Left hindlimb (tissue), 1 donor: ENCODE data around the gene CCNK.

Experiments
- DNase-seq: peaks from one replicate; pipeline ENCODE4 v3.0.0-alpha.2; 2018

Gene CCNK

GRCh38 chr14:99508896-99509629, 27.9 kb downstream of the CCNK start:
- no peak for DNase-seq

GRCh38 chr14:99509871-99510555, 28.8 kb downstream of the CCNK start:
- DNase-seq, result no peak

- DNase-seq, result no peak
These were observed 29.4 kb downstream of the CCNK start for GRCh38 chr14:99510556-99511139.

DNA sequence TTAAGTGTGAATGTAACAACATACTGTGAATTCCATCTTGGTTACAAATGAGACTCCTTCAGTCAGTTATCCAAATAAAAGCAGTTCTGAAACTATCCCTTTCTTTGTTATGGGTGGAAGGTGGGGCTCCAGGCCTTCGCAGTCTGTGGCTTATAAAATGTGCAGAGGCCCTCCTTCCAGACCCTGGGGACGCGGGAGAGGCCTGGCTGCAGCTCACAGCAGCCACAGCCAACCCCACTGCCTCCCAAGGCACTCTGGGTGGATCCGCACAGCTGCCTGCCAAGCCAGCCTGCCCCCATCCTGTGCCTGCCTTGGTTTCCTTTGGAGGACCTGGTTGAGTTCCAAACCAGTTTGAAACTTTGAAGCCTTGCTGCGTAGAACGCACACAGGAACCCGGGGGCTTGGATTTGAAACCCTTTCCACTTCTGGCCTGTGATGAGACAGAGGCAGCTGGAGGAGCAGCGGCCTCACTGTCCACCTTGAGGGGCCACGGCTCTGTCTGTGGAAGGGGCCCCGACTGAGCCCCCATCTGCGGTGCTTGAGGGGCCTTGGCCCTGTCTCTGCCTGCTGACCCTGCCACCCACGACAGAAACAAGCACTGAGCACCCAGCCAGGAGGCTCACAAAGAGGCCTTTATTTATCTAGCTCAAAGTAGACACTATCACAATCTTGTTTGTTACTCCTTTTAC, 30.4 kb downstream of the CCNK start:
- no peak for DNase-seq

- no peak for DNase-seq
These were observed 30.9 kb downstream of the CCNK start for GRCh38 chr14:99512110-99512449.

DNA sequence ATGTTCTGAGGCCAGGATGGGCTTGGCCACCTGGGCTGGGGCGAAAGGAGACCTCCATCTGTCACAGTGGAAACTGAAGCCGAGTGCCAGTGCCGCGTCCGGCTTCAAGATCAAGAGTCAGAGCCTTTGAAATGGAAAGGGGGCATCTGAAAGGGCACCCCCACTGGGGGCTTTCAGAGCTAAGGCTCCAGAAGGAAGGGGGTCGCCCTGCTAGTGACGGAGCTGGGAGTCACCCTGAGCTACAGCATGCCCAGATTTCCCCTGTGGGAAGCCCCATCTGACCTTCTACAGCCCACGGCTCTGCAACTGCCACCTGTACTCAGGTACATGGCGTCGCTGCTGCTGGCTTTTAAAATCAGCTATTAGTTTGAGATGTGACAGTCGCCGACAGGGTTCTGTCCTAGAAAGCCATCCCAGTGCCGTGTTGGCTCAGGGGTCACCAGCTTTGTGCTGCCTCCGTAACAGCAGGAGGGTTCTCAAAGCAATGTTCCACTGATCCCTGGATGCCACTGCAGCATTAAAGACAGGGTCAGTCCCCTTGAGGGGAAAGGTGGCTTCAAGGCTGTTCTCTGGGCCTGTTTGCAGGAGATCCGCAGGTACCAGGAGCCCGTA, 31.5 kb downstream of the CCNK start:
- no peak for DNase-seq

DNA sequence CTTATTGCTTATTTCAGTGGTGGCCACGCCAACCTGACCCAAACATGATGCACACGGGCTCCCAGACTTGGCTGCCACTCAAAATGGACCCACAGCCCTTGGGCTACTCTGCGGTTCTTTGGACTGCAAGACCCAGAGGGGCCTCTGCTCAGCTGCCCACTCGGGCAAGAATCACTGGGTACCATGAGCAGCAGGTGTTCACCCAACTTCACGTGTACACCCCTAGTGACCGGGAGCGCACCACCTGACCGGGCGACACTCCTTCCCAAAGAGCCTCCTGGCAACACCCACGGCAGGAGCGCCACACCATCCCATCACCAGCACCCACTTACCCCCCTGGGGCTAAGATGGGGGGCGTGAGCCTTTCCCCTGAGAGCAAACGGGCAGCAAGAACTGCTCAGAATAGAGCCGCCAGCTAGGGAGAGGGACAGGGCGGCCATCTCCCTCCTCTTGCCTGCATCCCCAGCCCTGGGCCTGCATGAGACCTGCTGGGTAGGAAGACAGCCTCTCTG, 32.0 kb downstream of the CCNK start:
- DNase-seq, result no peak

- no peak for DNase-seq
These were observed 32.8 kb downstream of the CCNK start for GRCh38 chr14:99513946-99514551.

- DNase-seq, result no peak
These were observed 33.5 kb downstream of the CCNK start for GRCh38 chr14:99514552-99515300.

DNA sequence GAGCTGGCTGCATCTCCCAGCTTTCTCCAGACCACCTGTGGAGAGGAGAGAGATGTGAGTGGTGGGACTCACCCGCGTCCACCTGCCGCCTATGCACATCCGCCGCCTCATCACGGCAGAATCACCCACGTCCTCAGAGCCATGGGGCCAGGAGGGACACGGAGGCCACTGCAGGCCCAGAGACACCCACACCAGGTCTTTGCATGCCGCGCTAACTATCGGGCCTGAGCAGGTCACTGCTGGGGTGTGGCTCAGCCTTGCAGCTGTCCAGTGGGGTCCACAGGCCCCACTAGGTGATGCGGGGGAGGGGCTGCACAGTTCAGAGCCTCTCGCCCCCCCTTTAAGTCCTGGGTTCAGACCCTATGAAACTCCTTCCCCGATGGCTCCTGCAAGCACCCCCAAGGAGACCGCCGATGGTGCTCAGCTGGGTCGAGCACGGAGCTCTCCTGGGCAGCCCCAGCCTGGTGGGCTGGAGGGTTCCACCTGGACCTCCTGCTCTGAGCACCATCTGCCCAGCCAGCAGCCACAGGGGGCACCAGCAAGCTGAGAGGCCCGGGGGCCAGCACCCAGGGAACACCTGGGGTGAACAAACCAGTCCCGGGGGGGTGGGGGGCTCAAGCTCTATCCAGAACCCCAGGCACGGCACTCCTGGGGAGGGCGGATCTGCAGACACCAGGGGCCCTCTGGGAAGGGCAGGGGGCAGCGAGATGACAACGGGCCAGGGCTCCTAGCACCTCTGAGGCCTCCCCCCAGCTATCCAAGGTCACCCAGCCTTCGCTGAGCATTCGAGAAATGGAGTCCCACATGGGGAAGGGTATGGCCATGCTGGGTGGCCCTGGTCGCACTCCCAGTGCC, 34.3 kb downstream of the CCNK start:
- no peak for DNase-seq

DNA sequence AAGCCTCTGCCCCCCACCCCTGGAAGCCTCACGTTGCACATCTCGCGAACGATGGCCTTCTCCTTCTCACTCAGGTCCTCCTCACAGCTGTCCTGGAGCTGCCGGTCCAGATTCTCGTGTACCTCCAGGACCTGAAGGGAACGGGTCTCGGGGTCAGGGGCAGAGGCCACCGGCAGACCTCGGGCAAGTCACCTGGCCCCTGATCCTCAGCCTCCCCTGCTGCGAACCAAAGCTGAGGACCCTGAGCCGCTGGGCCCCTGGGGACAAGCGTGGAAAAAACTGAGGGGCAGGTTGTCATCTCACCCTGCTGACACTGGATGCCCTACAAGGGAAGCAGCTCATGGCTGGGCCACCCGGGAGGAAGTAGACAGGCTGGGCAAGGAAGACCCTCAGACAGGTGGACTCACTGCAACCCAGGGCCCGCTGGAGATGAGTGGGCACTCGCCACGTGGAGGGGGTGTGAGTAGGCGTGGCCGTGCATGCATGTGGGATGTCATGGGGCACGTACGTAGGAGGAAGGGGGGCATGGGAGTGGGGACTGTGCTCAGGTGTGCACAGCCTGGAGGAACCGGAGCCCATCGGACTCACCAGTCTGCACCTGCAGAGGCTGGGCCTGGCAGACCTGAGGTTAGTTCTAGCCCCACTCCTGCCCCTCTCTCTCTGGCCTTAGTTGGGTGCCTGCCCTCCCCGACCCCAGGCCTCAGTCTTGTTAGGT, 35.1 kb downstream of the CCNK start:
- DNase-seq, result no peak

- DNase-seq, result peak; percentile 32
These were observed 35.8 kb downstream of the CCNK start for GRCh38 chr14:99516871-99517642.

DNA sequence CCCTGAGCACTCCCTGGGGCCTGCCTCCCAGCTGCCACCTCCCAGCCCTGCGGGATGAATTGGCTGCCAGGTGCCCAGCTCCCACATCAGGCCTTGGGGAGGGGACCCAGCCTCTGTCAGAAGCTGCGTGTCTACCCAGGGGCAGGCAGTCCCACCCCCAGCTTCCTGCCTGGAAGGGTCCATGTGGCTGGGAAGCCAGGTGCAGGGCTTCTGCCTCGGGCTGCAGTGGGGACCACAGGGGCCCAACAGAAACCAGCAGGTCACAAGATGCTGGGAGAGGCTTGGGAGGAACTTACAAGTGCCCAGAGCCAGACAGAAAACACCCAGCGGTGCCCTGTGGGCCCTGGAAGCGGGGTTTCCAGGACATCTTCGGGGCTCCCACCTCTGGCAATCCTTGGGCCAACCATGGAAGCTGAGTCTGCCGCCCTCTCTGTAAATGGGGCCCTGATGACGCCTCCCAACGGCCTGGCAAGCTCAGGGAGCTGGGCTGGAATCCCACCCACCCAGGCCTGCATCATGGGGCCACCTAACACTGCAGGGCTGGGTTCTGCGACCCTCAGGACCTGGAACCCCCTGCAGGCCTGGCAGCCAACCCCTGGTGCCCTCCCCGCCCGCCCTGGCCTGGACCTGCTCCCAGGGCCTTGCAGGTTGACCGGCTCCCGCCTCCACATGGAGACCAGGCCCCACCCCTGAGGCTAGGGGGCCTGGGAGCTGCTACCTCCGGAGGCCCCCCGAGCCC, 36.6 kb downstream of the CCNK start:
- peak; percentile 30 for DNase-seq

DNA sequence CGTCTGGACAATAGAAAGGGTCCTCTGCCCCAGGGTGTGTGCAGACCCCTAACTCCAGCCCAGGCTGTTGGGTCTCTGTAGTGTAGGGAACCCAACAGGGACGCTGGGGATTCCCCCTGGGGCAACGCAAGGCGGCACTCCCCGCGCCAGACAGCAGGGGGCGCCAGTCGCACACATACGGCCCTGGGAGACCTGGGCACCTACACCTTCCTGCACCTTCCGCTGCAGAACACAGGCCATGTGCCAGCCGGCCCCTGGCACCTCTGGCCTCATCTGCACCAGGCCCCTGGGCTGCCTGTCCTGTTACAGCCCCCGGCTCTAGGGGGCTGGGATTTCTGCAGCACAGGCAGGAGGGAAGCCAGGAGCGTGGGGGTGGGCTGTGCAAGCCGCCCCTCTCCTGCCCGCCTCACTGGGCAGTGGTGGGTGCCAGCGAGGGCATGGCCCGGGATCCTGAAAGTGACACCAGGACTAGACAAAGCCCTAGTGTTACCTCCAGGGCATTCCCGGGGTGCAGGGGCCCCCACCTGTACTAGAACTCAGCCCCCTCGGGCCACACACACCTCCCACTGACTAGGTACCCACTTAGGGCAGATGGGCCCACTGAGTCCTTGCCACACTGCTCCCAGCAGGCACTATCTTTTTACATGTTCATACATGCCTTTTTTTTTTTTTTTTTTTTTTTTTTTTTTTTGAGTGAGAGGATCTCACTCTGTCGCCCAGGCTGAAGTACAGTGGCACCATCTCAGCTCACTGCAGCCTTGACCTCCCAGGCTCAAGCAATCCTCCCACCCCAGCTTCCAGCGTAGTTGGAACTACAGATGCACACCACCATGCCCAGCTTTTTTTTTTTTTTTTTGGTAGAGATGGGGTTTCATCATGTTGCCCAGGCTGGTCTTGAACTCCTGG, 37.5 kb downstream of the CCNK start:
- peak; percentile 75 for DNase-seq

- no peak for DNase-seq
These were observed 38.2 kb downstream of the CCNK start for GRCh38 chr14:99519347-99519881.

DNA sequence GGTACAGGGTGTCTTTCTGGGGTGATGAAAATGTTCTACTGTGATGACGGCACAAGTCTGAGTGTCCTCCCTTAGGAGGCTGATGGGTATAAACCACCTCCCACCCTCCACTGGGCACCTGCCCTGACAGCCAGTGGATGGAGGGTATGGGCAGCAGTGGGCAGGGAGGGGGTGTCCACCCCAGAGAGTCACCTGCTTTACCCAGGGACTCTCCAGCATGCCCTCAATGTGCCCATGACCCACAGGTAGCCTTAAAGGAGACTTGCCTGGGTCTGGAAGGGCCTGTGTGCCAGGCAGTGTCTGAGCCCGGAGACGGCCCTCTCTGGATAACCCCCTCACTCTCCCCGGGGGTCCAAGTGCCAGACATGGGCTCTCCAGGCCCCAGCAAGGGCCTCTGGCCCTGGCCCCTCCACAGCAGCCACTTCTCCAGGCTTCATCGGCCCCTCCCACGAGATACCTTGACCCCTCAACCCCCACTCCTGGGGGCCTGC, 38.8 kb downstream of the CCNK start:
- peak; percentile 16 for DNase-seq

DNA sequence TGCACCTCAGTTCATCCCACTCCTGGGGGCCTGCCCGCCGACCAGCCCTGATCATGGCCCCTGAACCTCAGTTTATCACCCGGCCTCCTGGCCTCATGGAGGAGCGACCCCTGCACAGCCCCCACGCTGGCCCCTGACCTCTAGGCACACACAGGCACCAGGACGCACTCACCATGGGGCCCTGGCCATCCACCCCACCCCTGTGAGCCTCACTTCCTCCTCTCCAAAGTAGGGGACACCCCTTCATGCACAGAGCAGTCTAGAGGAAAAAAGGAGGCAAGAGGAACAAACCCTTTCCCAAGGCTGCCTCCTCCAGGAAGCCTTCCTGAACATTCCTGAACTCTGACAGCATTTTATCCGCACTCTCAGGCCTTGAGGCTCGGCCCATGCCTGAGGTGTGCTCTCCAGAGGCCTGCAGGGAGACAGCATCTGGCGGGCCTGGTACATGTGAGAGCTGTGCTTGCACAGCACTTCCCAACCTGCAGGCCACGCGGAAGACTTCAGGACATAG, 39.4 kb downstream of the CCNK start:
- DNase-seq, result peak; percentile 17
